Ectodermal cell (in vitro differentiated cells): ENCODE data around the gene FBXW2.
"Not testable (repeated sequence)": the region's sequence is repeated elsewhere in the genome, so short reads cannot be mapped to it uniquely, and the experiment has no call there.

Source experiments
- H3K27ac ChIP-seq: 2 replicates; pipeline ENCODE4 v1.7.0; 2013; ENCODE audit warnings: mild to moderate bottlenecking, low read depth, low read length; ENCODE audit not compliant: insufficient read depth, poor library complexity, severe bottlenecking
- H3K27me3 ChIP-seq: 2 replicates; pipeline ENCODE4 v1.7.0; 2013; ENCODE audit warnings: mild to moderate bottlenecking, low read length; ENCODE audit not compliant: insufficient read depth, control insufficient read depth, poor library complexity, severe bottlenecking
- H3K36me3 ChIP-seq: one replicate; pipeline ENCODE4 v1.7.0; 2013; ENCODE audit warnings: low read length; ENCODE audit not compliant: control insufficient read depth, insufficient read depth
- H3K4me1 ChIP-seq: one replicate; pipeline ENCODE4 v1.7.0; 2013; ENCODE audit warnings: low read length; ENCODE audit not compliant: control insufficient read depth, insufficient read depth
- H3K4me3 ChIP-seq: 2 replicates; pipeline ENCODE4 v1.7.0; 2013; ENCODE audit warnings: low read depth, low read length, control low read depth; ENCODE audit not compliant: insufficient read depth
- H3K9me3 ChIP-seq: 2 replicates; pipeline ENCODE4 v1.7.0; 2013; ENCODE audit warnings: mild to moderate bottlenecking, low read length, moderate library complexity; ENCODE audit not compliant: control insufficient read depth
- WGBS, 2 experiments: methylation state at CpG; one replicate each; pipeline ENCODE4 v1.1.7; 2013; ENCODE audit warnings: missing lambda C conversion rate in 2 of 2; 5-methylcytosine and 5-hydroxymethylcytosine counted together

The FBXW2 gene

DNA sequence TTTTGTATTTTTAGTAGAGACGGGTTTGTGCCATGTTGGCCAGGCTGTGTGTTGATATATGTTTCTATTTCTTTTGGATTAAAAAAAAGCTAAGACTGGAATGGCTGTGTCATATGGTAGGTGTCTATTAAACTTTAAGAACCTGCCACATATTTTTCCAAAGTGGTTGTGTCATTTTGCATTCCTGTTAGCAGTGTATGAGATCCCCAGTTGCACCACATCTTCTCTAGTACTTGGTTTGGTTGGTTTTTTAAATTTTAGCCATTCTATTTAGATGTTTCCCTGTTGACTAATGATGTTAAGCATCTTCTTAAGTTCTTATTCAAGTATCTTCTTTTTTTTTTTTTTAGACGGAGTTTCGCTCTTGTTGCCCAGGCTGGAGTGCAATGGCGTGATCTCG, 42.8 kb downstream of the FBXW2 start:
- Histone ChIP-seq H3K4me1 (no peaks in the 10 kb centered on the region), H3K36me3 (no peaks in the 10 kb centered on the region), H3K9me3 (no peaks in the 10 kb centered on the region), H3K27ac (no peak overlapping the region), H3K27me3 (no peaks in the 10 kb centered on the region), H3K4me3 (no peak overlapping the region)
- WGBS, 2 experiments: 88 to 91% methylated on average over 5 of the region's 5 CpGs

DNA sequence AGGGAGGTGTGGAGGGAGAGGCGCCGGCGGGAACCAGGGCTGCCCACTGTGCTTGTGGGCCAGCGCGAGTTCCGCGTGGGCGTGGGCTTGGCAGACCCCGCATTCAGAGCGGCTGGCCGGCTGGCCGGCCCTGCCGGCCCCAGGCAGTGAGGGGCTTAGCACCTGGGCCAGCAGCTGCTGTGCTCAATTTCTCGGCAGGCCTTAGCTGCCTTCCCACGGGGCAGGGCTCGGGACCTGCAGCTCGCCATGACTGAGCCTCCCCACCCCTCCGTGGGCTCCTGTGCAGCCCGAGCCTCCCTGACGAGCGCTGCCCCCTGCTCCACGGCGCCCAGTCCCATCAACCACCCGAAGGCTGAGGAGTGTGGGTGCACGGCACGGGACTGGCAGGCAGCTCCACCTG, 46.9 kb downstream of the FBXW2 start:
- H3K27me3 ChIP-seq, H3K9me3 ChIP-seq, H3K4me3 ChIP-seq, H3K4me1 ChIP-seq, H3K27ac ChIP-seq, H3K36me3 ChIP-seq: not testable (repeated sequence)
- 95 to 97% methylated on average over 26 of the region's 26 CpGs for WGBS, 2 experiments

DNA sequence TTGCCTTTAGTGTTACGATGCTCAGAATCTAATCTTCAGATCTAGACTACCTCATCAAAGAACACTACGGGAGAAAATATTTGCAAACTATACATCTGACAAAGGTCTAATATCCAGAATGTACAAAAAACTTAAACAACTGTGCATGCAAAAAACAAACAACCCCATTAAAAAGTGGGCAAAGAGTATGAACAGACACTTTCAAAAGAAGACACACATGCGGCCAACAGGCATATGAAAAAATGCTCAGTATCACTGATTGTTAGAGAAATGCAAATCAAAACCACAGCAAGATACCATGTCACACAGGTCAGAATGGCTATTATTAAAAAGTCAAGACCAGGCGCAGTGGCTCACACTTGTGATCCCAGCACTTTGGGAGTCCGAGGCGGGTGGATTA, 47.9 kb downstream of the FBXW2 start:
- no peaks in the 10 kb centered on the region for H3K27me3 ChIP-seq
- H3K27ac ChIP-seq: no peak overlapping the region
- 93 to 95% methylated on average over 6 of the region's 6 CpGs for WGBS, 2 experiments
- H3K4me1 ChIP-seq: no peaks in the 10 kb centered on the region
- no peak overlapping the region for H3K4me3 ChIP-seq
- no peaks in the 10 kb centered on the region for H3K36me3 ChIP-seq
- H3K9me3 ChIP-seq: no peaks in the 10 kb centered on the region

DNA sequence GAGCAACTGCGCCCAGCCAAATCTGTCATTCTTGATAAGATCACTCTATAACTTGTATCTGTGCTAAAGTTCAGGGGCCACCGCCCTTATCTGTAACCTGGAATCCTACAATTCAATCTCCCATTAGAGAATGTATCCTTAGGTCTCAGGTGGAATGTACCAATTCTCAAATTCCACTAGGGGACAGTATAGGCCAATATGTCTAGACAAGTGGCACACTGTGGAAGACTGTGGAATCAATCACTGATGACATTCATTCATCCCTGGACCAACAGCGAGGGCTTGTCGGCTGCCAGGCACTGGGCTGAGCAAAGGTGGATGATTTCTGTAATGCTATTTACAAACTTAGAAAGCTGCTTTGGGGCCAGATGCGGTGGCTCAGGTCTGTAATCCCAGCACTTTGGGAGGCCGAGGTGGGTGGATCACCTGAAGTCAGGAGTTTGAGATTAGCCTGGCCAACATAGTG, 50.2 kb downstream of the FBXW2 start:
- WGBS, 2 experiments: 89 to 92% methylated on average over 6 of the region's 6 CpGs
- Histone ChIP-seq H3K4me1 (no peaks in the 10 kb centered on the region), H3K4me3 (no peak overlapping the region), H3K36me3 (no peaks in the 10 kb centered on the region), H3K27me3 (no peaks in the 10 kb centered on the region), H3K9me3 (no peaks in the 10 kb centered on the region), H3K27ac (no peak overlapping the region)

DNA sequence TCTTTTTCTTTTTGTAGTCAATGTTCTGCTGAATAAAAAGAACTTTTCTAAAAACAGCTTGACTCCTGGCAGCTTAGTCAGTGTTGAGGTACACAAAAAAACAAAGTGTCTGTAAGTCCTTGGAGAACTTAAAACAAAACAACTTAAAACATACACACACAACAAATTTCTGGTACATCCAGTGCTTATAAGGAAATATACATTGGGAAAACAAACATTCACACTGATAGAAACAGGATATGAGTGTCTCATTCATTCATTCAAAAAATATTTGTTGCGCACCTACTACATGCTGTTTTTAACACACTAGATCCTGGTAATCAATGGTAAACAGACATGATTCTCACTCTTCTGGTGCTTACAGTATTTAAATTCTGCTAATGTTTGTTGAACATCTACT, 51.5 kb downstream of the FBXW2 start:
- H3K27ac ChIP-seq: no peak overlapping the region
- no peaks in the 10 kb centered on the region for H3K9me3 ChIP-seq
- WGBS, 2 experiments: 93 to 100% methylated on average over 1 of the region's 1 CpG
- H3K27me3 ChIP-seq: no peaks in the 10 kb centered on the region
- H3K4me1 ChIP-seq: no peaks in the 10 kb centered on the region
- H3K4me3 ChIP-seq: no peak overlapping the region
- H3K36me3 ChIP-seq: no peaks in the 10 kb centered on the region

DNA sequence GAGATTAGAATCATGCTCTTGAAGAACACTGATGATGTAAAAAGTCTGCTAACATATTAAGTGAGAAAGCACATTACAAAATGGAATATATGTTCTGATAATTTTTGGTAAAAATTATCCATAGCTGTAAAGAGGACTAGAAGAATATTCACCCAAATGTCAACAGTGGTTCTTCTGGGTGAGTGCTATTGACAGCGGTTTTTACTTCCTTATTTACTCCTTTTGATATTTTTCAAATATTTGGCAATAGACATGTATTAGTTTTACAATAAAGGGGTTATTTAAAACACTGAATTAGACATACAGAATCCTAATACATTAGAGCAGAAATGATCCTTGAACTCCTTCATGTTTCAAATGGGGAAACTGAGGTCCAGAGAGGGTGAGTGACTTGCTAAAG, 52.0 kb downstream of the FBXW2 start:
- Histone ChIP-seq H3K36me3 (no peaks in the 10 kb centered on the region), H3K27ac (no peak overlapping the region), H3K4me3 (no peak overlapping the region), H3K9me3 (no peaks in the 10 kb centered on the region), H3K4me1 (no peaks in the 10 kb centered on the region), H3K27me3 (no peaks in the 10 kb centered on the region)
- WGBS, 2 experiments: no CpG with 5 or more reads among the region's 1 CpG

DNA sequence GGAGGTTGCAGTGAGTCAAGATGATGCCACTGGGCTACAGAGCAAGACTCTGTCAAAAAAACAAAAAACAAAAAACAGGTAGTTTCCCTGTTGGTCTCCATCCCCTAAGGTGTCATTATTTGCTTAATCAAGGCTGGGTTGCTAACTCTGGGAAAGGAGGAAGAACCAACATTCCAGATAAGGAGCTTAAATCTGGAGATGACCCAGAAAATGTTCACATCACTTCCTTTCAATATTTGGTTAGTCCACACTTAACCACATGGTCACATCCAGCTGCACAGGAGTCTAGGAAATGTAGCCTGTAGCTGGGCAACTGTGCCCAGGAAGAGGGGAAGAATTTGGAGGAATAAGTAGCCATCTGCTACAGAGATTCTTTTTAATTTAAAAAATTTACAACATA, 53.1 kb downstream of the FBXW2 start:
- Histone ChIP-seq H3K27ac (no peak overlapping the region), H3K4me3 (no peak overlapping the region), H3K36me3 (no peaks in the 10 kb centered on the region), H3K27me3 (no peaks in the 10 kb centered on the region), H3K4me1 (no peaks in the 10 kb centered on the region), H3K9me3 (no peaks in the 10 kb centered on the region)

DNA sequence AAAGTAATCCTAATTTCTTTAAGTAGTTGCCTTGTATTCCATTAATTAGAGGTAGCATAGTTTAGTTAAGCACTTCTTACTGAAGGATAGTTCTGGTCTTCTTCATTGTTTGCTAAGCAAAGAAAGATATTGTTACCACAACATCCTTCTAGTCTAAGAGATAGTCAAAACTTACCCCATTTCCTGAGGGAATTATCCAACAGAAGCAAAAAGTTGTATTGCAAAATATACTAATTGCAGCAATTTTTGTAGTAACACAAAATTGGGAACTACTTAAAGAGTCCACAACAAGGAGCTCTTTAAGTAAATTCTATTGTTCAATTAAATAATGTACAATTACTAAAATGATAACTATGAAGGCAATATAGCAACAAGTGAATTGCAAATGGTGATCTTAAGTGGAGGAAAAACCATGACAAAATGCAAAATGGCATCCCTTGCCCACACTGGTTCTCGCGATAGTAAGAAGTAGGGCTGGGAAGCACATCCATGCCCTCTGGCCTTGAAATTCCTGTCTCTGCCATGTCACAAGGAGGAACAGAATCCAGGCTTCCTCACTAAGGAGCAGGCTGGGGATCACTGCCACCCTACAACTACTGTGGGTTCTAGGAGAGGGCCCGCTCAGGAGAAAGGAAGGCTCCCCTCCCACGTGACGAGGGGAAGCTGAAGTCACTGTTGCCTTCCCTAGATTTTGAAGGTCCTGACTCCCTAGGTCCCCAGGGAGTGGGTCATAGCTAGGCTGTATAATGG, 55.6 kb downstream of the FBXW2 start:
- Histone ChIP-seq H3K4me1 (no peaks in the 10 kb centered on the region), H3K36me3 (no peaks in the 10 kb centered on the region), H3K27me3 (no peaks in the 10 kb centered on the region), H3K27ac (no peak overlapping the region), H3K9me3 (no peaks in the 10 kb centered on the region), H3K4me3 (no peak overlapping the region)
- WGBS, 2 experiments: 96% methylated on average over 5 of the region's 5 CpGs

DNA sequence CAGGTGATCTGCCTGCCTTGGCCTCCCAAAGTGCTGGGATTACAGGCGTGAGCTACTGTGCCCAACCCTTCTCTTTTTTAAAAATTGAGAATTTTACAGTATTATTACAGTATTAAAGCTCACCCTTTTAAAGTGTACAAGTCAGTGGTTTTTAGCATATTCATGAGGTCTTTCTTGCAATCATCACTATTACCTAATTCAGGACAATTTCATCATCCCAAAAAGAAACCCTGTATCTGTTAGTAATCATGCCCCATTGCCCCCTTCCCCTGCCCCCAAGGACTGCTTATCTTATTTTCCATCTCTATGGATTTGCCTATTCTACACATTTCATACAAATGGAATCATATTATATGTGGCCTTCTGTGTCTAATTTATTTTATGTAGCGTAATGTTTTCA, 56.3 kb downstream of the FBXW2 start:
- Histone ChIP-seq H3K9me3 (no peaks in the 10 kb centered on the region), H3K36me3 (no peaks in the 10 kb centered on the region), H3K4me3 (no peak overlapping the region), H3K27me3 (no peaks in the 10 kb centered on the region), H3K27ac (no peak overlapping the region), H3K4me1 (peaks cover 2% of the 10 kb centered on the region)
- 92 to 100% methylated on average over 1 of the region's 2 CpGs for WGBS, 2 experiments

DNA sequence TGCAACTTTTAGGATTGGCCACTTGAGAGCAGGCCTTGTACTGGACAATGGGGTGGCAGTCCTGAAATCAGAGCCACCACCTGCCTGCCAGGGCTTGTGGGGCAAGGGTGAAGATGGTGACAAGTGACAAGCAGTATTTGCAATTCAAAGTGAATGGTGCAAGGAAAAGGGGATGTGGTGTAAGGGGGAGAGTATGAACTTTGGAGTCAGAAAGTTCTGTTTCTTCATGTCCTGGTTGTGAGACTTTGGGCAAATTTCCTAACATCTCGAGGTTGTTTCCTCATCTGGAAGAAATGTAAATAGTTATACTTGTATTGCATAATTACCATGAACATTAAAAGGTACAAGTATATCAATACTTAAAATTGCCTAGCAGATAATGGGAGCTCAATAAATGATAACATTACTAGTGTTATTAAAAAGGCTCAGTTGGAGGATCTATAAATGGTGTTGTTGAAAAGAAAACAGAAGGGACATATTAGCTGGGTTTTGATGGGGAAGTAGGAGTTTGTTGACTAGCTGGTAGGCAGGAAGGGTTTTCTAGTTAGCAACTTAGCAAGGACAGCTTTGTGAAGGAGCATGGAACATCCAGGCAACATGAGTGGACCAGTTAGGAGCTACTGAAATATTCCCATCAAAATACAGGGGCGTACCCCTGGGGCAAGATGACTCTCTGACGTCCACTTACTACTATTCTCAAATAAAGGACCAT, 57.6 kb downstream of the FBXW2 start:
- Histone ChIP-seq H3K4me1 (peaks cover 14% of the 10 kb centered on the region), H3K4me3 (no peak overlapping the region), H3K9me3 (no peaks in the 10 kb centered on the region), H3K36me3 (no peaks in the 10 kb centered on the region), H3K27ac (no peak overlapping the region), H3K27me3 (no peaks in the 10 kb centered on the region)
- WGBS, 2 experiments: 86 to 97% methylated on average over 2 to 3 of the region's 3 CpGs
